ENCODE data around the gene SLC25A39. TPM values are rescaled to one million over a fixed set of nuclear protein-coding genes. Genes with fewer than 3 reads are reported as not detected.

Gene SLC25A39
- total and polyA plus RNA-seq, 2 of the 13 experiments (the other 11 are each of a cell fraction or from before 2014, with no cell fraction given): 144 to 151 TPM

- TF ChIP-seq, protein P1, sequence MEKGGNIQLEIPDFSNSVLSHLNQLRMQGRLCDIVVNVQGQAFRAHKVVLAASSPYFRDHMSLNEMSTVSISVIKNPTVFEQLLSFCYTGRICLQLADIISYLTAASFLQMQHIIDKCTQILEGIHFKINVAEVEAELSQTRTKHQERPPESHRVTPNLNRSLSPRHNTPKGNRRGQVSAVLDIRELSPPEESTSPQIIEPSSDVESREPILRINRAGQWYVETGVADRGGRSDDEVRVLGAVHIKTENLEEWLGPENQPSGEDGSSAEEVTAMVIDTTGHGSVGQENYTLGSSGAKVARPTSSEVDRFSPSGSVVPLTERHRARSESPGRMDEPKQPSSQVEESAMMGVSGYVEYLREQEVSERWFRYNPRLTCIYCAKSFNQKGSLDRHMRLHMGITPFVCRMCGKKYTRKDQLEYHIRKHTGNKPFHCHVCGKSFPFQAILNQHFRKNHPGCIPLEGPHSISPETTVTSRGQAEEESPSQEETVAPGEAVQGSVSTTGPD (CRISPR knock-in tag; IDR thresholded peaks at IDR 0.05): no peak
- TF ChIP-seq NFIC (IDR thresholded peaks at IDR 0.05; ENCODE audit: low read length) (no peak), ZNF503 (CRISPR knock-in tag; IDR thresholded peaks at IDR 0.05) (no peak), ZNF205 (CRISPR knock-in tag; IDR thresholded peaks at IDR 0.05) (no peak), CCDC6 (CRISPR knock-in tag; IDR thresholded peaks at IDR 0.05) (0 out of 2 replicates have a peak, but pooled peaks have one; percentile 31), HMGA1 (CRISPR knock-in tag; conservative IDR thresholded peaks at IDR 0.05) (no peak), STAG1 (CRISPR knock-in tag; IDR thresholded peaks at IDR 0.05) (peak; percentile 22), MBD4 (IDR thresholded peaks at IDR 0.05; ENCODE audit: borderline replicate concordance, low read length) (no peak), RFX5 (IDR thresholded peaks at IDR 0.05; ENCODE audit: low read depth, low read length) (no peak), DPF2 (CRISPR knock-in tag; IDR thresholded peaks at IDR 0.05; ENCODE audit: borderline replicate concordance, low read depth) (no peak), GPBP1L1 (CRISPR knock-in tag; IDR thresholded peaks at IDR 0.05) (no peak), DR1 (CRISPR knock-in tag; IDR thresholded peaks at IDR 0.05) (no peak), CTCF (CRISPR knock-in tag; IDR thresholded peaks at IDR 0.05) (peak; percentile 68), SETDB1 (CRISPR knock-in tag; IDR thresholded peaks at IDR 0.05; ENCODE audit: borderline replicate concordance) (no peak), ZNF670 (CRISPR knock-in tag; IDR thresholded peaks at IDR 0.05; ENCODE audit: borderline replicate concordance) (no peak), CSRNP2 (CRISPR knock-in tag; conservative IDR thresholded peaks at IDR 0.05; ENCODE audit: low read depth) (no peak), RAD21 (CRISPR knock-in tag; IDR thresholded peaks at IDR 0.05) (peak; percentile 77)
- TF ChIP-seq, protein P2, sequence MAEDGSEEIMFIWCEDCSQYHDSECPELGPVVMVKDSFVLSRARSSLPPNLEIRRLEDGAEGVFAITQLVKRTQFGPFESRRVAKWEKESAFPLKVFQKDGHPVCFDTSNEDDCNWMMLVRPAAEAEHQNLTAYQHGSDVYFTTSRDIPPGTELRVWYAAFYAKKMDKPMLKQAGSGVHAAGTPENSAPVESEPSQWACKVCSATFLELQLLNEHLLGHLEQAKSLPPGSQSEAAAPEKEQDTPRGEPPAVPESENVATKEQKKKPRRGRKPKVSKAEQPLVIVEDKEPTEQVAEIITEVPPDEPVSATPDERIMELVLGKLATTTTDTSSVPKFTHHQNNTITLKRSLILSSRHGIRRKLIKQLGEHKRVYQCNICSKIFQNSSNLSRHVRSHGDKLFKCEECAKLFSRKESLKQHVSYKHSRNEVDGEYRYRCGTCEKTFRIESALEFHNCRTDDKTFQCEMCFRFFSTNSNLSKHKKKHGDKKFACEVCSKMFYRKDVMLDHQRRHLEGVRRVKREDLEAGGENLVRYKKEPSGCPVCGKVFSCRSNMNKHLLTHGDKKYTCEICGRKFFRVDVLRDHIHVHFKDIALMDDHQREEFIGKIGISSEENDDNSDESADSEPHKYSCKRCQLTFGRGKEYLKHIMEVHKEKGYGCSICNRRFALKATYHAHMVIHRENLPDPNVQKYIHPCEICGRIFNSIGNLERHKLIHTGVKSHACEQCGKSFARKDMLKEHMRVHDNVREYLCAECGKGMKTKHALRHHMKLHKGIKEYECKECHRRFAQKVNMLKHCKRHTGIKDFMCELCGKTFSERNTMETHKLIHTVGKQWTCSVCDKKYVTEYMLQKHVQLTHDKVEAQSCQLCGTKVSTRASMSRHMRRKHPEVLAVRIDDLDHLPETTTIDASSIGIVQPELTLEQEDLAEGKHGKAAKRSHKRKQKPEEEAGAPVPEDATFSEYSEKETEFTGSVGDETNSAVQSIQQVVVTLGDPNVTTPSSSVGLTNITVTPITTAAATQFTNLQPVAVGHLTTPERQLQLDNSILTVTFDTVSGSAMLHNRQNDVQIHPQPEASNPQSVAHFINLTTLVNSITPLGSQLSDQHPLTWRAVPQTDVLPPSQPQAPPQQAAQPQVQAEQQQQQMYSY (CRISPR knock-in tag; IDR thresholded peaks at IDR 0.05): peak; percentile 46; the same call in 1 of the 2 replicates
These were observed 39.1 kb upstream of the SLC25A39 start, which contains the start of gene FAM171A2 (continued) for GRCh38 chr17:44363613-44364159.
